Mesenchymal stem cell (in vitro differentiated cells and primary cell): ENCODE measurements around the gene RIPK4.

Experiments
- DNase-seq: peaks from one replicate; pipeline ENCODE4 v3.0.0-alpha.2; 2013
- H2AFZ ChIP-seq: one replicate; pipeline ENCODE4 v1.6.1; 2013; ENCODE audit warnings: low read depth, mild to moderate bottlenecking, control low read depth, inconsistent platforms, low read length, moderate library complexity
- H2AK5ac ChIP-seq: 2 replicates; pipeline ENCODE4 v1.6.1; 2013; ENCODE audit warnings: low read length, moderate library complexity, mild to moderate bottlenecking, inconsistent platforms; ENCODE audit not compliant: severe bottlenecking
- H2BK120ac ChIP-seq: one replicate; pipeline ENCODE4 v1.6.1; 2013; ENCODE audit warnings: low read depth, mild to moderate bottlenecking, inconsistent platforms, low read length, moderate library complexity
- H2BK12ac ChIP-seq, 2 experiments: one replicate each; pipeline ENCODE4 v1.6.1; 2013; ENCODE audit warnings: inconsistent platforms in 2 of 2, low read length in 2 of 2, mild to moderate bottlenecking in 2 of 2, moderate library complexity in 2 of 2, control low read depth in 1 of 2
- H2BK15ac ChIP-seq: one replicate; pipeline ENCODE4 v1.6.1; 2013; ENCODE audit warnings: mild to moderate bottlenecking, low read depth, inconsistent platforms; ENCODE audit not compliant: poor library complexity, severe bottlenecking
- H2BK5ac ChIP-seq: 2 replicates; pipeline ENCODE4 v1.6.1; 2013; ENCODE audit warnings: low read depth, mild to moderate bottlenecking, low read length, control low read depth, inconsistent platforms; ENCODE audit not compliant: poor library complexity, severe bottlenecking
- H3K14ac ChIP-seq, 2 experiments: one replicate each; pipeline ENCODE4 v1.6.1; 2013; ENCODE audit warnings: inconsistent platforms in 2 of 2, low read length in 2 of 2, control low read depth in 1 of 2, mild to moderate bottlenecking in 1 of 2, moderate library complexity in 1 of 2
- H3K18ac ChIP-seq, 2 experiments: one replicate each; pipeline ENCODE4 v1.6.1; 2013; ENCODE audit warnings: inconsistent platforms in 2 of 2, low read length in 2 of 2, control low read depth in 1 of 2, low read depth in 1 of 2, mild to moderate bottlenecking in 1 of 2
- H3K23ac ChIP-seq, 2 experiments: one replicate each; pipeline ENCODE4 v1.6.1; 2013; ENCODE audit warnings: inconsistent platforms in 2 of 2, low read length in 2 of 2, mild to moderate bottlenecking in 2 of 2, moderate library complexity in 2 of 2, control low read depth in 1 of 2
- H3K27ac ChIP-seq: 2 replicates; pipeline ENCODE4 v1.5.1; 2013; ENCODE audit warnings: mild to moderate bottlenecking, moderate library complexity, low read length, control low read depth, inconsistent platforms; ENCODE audit not compliant: poor library complexity, severe bottlenecking
- H3K27me3 ChIP-seq, 2 experiments: 2 replicates each; pipeline versions ENCODE4 v1.6.1 to v1.7.0; 2013; ENCODE audit warnings: low read length in 2 of 2, mild to moderate bottlenecking in 2 of 2, moderate library complexity in 2 of 2, control low read depth in 1 of 2, inconsistent platforms in 1 of 2; ENCODE audit not compliant: control insufficient read depth in 1 of 2, insufficient read depth in 1 of 2
- H3K36me3 ChIP-seq, 2 experiments: 2 replicates each; pipeline versions ENCODE4 v1.6.1 to v1.7.0; 2013; ENCODE audit warnings: low read length in 2 of 2, control low read depth in 1 of 2, inconsistent platforms in 1 of 2, low read depth in 1 of 2, mild to moderate bottlenecking in 1 of 2; ENCODE audit not compliant: insufficient read depth in 2 of 2, control insufficient read depth in 1 of 2
- H3K4ac ChIP-seq, 2 experiments: one replicate each; pipeline ENCODE4 v1.6.1; 2013; ENCODE audit warnings: inconsistent platforms in 2 of 2, low read length in 2 of 2, mild to moderate bottlenecking in 2 of 2, moderate library complexity in 2 of 2, control low read depth in 1 of 2, low read depth in 1 of 2
- H3K4me1 ChIP-seq: 2 replicates; pipeline ENCODE4 v1.6.1; 2013; ENCODE audit warnings: low read depth, low read length, control low read depth; ENCODE audit not compliant: control insufficient read depth, insufficient read depth
- H3K4me2 ChIP-seq: 2 replicates; pipeline ENCODE4 v1.6.1; 2013; ENCODE audit warnings: low read length, mild to moderate bottlenecking, inconsistent platforms; ENCODE audit not compliant: poor library complexity, severe bottlenecking
- H3K4me3 ChIP-seq, 2 experiments: 2 replicates each; pipeline versions ENCODE4 v1.5.1 to v1.7.0; 2013; ENCODE audit warnings: low read length in 2 of 2, mild to moderate bottlenecking in 2 of 2, control low read depth in 1 of 2, low read depth in 1 of 2; ENCODE audit not compliant: insufficient read depth in 1 of 2
- H3K79me1 ChIP-seq: replicated peaks from 2 replicates; pipeline ENCODE4 v1.6.1; 2013; ENCODE audit warnings: mild to moderate bottlenecking, control low read depth, low read length, inconsistent platforms; ENCODE audit not compliant: poor library complexity, severe bottlenecking
- H3K9ac ChIP-seq: 2 replicates; pipeline ENCODE4 v1.7.0; 2013; ENCODE audit warnings: mild to moderate bottlenecking, low read length, moderate library complexity
- H3K9me3 ChIP-seq: 2 replicates; pipeline ENCODE4 v1.7.0; 2013; ENCODE audit warnings: mild to moderate bottlenecking, low read length; ENCODE audit not compliant: control insufficient read depth
- H4K8ac ChIP-seq: one replicate; pipeline ENCODE4 v1.6.1; 2013; ENCODE audit warnings: inconsistent platforms, mild to moderate bottlenecking, low read length, moderate library complexity
- H4K91ac ChIP-seq: one replicate; pipeline ENCODE4 v1.6.1; 2013; ENCODE audit warnings: mild to moderate bottlenecking, low read length, inconsistent platforms
- WGBS: methylation state at CpG from one replicate; pipeline ENCODE4 v1.1.7; 2013; ENCODE audit warnings: mixed read lengths; 5-methylcytosine and 5-hydroxymethylcytosine counted together

RIPK4 gene

DNA sequence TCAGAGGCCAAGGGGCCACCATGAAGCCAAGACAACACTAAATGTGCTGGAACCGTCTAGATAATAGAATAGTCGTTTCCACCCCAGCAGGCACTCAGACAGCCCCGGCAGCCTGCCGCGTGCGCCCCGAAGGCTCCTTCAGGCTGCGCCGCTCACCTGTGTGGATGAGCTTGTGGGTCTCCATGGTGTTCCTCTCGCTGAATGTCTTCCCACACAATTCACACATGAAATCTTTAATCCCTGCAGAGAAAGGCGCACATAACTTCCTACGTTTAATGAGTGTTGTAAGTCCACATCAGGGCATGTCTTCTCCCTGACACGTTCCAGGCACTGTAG is 43.7 kb upstream of the RIPK4 start:
- H3K4ac ChIP-seq: no peak overlapping the region
- no peak overlapping the region for H3K27ac ChIP-seq
- H3K4me3 ChIP-seq: no peak overlapping the region
- H3K36me3 ChIP-seq: peaks cover 43 to 54% of the 10 kb centered on the region in 2 experiments
- H2AFZ ChIP-seq: no peak overlapping the region
- no peak overlapping the region for H2AK5ac ChIP-seq
- H2BK120ac ChIP-seq: no peak overlapping the region
- H3K9me3 ChIP-seq: no peaks in the 10 kb centered on the region
- H3K9ac ChIP-seq: no peak overlapping the region
- no peak overlapping the region for H3K14ac ChIP-seq
- no peaks in the 10 kb centered on the region for H3K79me1 ChIP-seq
- H2BK15ac ChIP-seq: no peak overlapping the region
- H2BK5ac ChIP-seq: no peak overlapping the region
- H2BK12ac ChIP-seq: no peak overlapping the region
- no peak overlapping the region for H3K18ac ChIP-seq
- WGBS: 96% methylated on average over 12 of the region's 13 CpGs
- H4K91ac ChIP-seq: no peak overlapping the region
- H4K8ac ChIP-seq: no peak overlapping the region
- H3K4me2 ChIP-seq: no peak overlapping the region
- DNase-seq: no peak
- H3K27me3 ChIP-seq: no peaks in the 10 kb centered on the region
- no peaks in the 10 kb centered on the region for H3K4me1 ChIP-seq
- H3K23ac ChIP-seq: no peak overlapping the region

- no peak overlapping the region for H2BK5ac ChIP-seq
- no peaks in the 10 kb centered on the region for H3K9me3 ChIP-seq
- no peaks in the 10 kb centered on the region for H3K4me1 ChIP-seq
- H4K8ac ChIP-seq: no peak overlapping the region
- no peak overlapping the region for H3K23ac ChIP-seq
- no peak overlapping the region for H2BK12ac ChIP-seq
- no peak overlapping the region for H2BK15ac ChIP-seq
- H3K36me3 ChIP-seq: peaks cover 38 to 49% of the 10 kb centered on the region in 2 experiments
- no peaks in the 10 kb centered on the region for H3K79me1 ChIP-seq
- no peak overlapping the region for H4K91ac ChIP-seq
- no peak overlapping the region for H3K18ac ChIP-seq
- H3K14ac ChIP-seq: no peak overlapping the region
- H3K4me3 ChIP-seq: no peak overlapping the region
- no peaks in the 10 kb centered on the region for H3K27me3 ChIP-seq
- WGBS: 96% methylated on average over 34 of the region's 34 CpGs
- H2BK120ac ChIP-seq: no peak overlapping the region
- DNase-seq: no peak
- no peak overlapping the region for H3K27ac ChIP-seq
- no peak overlapping the region for H2AFZ ChIP-seq
- H3K4me2 ChIP-seq: no peak overlapping the region
- H3K4ac ChIP-seq: no peak overlapping the region
- no peak overlapping the region for H2AK5ac ChIP-seq
- no peak overlapping the region for H3K9ac ChIP-seq
These were observed 43.2 kb upstream of the RIPK4 start for GRCh38 chr21:41809891-41810596.

- no peak overlapping the region for H3K18ac ChIP-seq
- no peak overlapping the region for H3K14ac ChIP-seq
- H2BK120ac ChIP-seq: no peak overlapping the region
- DNase-seq: no peak
- H3K27me3 ChIP-seq: no peaks in the 10 kb centered on the region
- H3K79me1 ChIP-seq: peaks cover 1% of the 10 kb centered on the region
- 96% methylated on average over 22 of the region's 22 CpGs for WGBS
- no peak overlapping the region for H2BK5ac ChIP-seq
- H3K9me3 ChIP-seq: no peaks in the 10 kb centered on the region
- no peak overlapping the region for H4K8ac ChIP-seq
- H3K23ac ChIP-seq: no peak overlapping the region
- H3K4me3 ChIP-seq: no peak overlapping the region
- H3K9ac ChIP-seq: no peak overlapping the region
- H2BK15ac ChIP-seq: no peak overlapping the region
- H3K27ac ChIP-seq: no peak overlapping the region
- no peak overlapping the region for H2AK5ac ChIP-seq
- no peaks in the 10 kb centered on the region for H3K4me1 ChIP-seq
- H3K4me2 ChIP-seq: no peak overlapping the region
- H4K91ac ChIP-seq: no peak overlapping the region
- peaks cover 39 to 45% of the 10 kb centered on the region in 2 experiments for H3K36me3 ChIP-seq
- H3K4ac ChIP-seq: no peak overlapping the region
- no peak overlapping the region for H2AFZ ChIP-seq
- no peak overlapping the region for H2BK12ac ChIP-seq
These were observed 42.0 kb upstream of the RIPK4 start for GRCh38 chr21:41808846-41809245.

- Histone ChIP-seq H3K14ac (no peak overlapping the region), H2BK5ac (no peak overlapping the region), H4K91ac (no peak overlapping the region), H3K18ac (no peak overlapping the region), H2AK5ac (no peak overlapping the region), H2BK15ac (no peak overlapping the region), H3K23ac (no peak overlapping the region), H3K36me3 (peaks cover 34 to 38% of the 10 kb centered on the region in 2 experiments), H3K4ac (no peak overlapping the region), H3K4me2 (no peak overlapping the region), H3K9ac (no peak overlapping the region), H2AFZ (no peak overlapping the region), H3K4me1 (peaks cover 5% of the 10 kb centered on the region), H3K4me3 (no peak overlapping the region), H3K27me3 (no peaks in the 10 kb centered on the region), H4K8ac (no peak overlapping the region), H2BK120ac (no peak overlapping the region), H3K79me1 (peaks cover 1% of the 10 kb centered on the region), H2BK12ac (no peak overlapping the region), H3K9me3 (no peaks in the 10 kb centered on the region), H3K27ac (no peak overlapping the region)
- no peak for DNase-seq
- WGBS: 97% methylated on average over 18 of the region's 18 CpGs
These were observed 41.2 kb upstream of the RIPK4 start for GRCh38 chr21:41808094-41808493.
